Astrocyte of the cerebellum (primary cell): ENCODE results near the gene TMTC1.

ENCODE experiments used
- DNase-seq: peaks from one replicate; pipeline ENCODE4 v3.0.0-alpha.2; 2011; ENCODE audit warnings: low read depth
- H3K4me3 ChIP-seq: 2 replicates; pipeline ENCODE4 v1.5.1; 2011; ENCODE audit warnings: mild to moderate bottlenecking, low read depth, low read length, moderate library complexity
- in situ Hi-C: cut with HindIII; loops from 2 replicates; pipeline ENCODE4 v1.10.0; 2017; ENCODE audit warnings: low sequenced_read_pairs
- TF ChIP-seq, protein P1 (sequence below): IDR thresholded peaks from 2 replicates; pipeline ENCODE4 v1.5.1; 2012; ENCODE audit warnings: low read length, low read depth, moderate library complexity, mild to moderate bottlenecking; ENCODE audit errors: missing control alignments

The TMTC1 gene

DNA sequence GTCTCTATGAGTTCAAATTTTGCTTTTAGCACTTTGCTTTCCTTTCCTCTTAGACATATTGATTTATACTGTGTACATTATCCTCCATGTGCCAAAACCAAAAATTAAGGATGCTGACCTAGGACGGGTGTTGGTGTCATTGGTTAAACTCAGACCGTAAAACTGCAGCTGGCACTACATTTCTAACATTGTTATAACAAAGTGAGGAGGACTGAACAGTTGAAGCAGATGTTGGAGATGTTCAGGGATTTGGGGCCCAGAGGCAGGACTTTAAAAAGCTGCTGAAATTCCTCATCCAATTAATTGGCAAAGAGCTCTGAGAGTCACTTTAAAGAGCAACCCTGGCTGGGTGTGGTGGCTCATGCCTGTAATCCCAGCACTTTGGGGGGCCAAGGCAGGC is 72.4 kb downstream of the TMTC1 start:
- DNase-seq, result no peak
- in situ Hi-C loops, result no loop called here
- TF ChIP-seq, protein P1, sequence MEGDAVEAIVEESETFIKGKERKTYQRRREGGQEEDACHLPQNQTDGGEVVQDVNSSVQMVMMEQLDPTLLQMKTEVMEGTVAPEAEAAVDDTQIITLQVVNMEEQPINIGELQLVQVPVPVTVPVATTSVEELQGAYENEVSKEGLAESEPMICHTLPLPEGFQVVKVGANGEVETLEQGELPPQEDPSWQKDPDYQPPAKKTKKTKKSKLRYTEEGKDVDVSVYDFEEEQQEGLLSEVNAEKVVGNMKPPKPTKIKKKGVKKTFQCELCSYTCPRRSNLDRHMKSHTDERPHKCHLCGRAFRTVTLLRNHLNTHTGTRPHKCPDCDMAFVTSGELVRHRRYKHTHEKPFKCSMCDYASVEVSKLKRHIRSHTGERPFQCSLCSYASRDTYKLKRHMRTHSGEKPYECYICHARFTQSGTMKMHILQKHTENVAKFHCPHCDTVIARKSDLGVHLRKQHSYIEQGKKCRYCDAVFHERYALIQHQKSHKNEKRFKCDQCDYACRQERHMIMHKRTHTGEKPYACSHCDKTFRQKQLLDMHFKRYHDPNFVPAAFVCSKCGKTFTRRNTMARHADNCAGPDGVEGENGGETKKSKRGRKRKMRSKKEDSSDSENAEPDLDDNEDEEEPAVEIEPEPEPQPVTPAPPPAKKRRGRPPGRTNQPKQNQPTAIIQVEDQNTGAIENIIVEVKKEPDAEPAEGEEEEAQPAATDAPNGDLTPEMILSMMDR, result no peak
- no peak overlapping the region for H3K4me3 ChIP-seq

DNA sequence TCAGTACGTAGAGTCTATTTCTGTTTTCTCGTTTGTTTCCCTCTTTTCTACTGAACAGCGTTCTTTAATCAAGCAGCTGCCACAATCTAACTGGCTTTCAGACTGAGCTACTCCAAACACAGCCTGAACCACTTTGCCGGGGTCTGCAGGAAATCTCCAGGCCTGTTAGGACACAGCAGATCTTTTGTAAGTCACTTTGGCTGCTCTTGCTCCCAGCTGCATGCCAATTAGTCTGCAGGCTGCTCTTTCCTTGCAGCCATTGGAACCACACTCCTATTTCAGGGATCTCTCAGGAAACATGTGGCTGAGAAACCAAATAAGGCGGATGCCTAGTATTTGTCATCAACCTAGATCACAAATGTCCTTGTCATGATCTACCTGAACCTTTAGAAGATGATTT is 73.6 kb downstream of the TMTC1 start:
- no peak for DNase-seq
- H3K4me3 ChIP-seq, result no peak overlapping the region
- in situ Hi-C loops, result no loop called here
- TF ChIP-seq, protein P1, result no peak

DNA sequence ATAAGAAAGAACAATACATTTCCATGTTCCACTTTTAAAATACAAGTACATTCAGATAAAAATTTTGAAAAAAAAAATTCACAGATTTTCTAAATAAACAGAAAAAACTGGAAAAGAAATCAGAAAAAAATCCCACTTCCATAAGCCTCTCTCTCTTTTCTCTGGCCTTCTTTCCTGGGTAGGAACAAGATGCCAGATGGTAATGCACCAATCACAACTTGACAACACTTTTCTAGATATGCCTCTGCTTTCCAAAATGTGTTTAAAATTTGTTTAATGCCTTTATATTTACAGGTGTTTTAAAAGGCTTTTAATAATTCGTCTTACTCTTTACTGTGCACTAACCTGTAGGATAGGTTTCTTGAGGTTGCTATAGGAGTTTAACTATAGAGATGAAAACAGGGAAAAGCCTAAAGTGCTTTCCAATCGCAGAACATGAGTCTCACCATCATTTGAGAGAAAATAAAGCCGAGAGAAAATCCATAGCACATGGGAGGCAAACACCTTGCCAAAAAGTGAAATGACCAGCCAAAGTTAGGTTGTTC is 74.2 kb downstream of the TMTC1 start:
- TF ChIP-seq, protein P1, result no peak
- in situ Hi-C loops, result no loop called here
- no peak overlapping the region for H3K4me3 ChIP-seq
- no peak for DNase-seq

DNA sequence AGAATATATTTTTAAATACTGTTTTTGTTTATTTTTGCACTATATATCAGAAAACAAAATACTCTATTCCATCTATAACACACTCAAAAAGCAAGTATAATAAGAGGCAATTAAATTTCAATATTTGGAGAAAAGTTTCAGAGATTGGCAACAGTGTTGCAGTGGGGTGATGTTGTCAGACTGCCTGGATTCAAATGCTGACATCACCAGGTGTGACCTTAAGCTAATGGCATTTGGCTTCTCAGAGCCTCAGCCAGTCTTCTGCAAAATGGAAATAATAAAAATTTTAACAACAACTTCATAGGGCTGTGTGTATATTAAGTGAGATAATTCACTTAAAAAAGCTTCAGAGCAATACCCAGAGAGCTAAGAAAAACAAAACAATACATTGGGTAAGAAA is 74.7 kb downstream of the TMTC1 start:
- in situ Hi-C loops, result no loop called here
- no peak overlapping the region for H3K4me3 ChIP-seq
- DNase-seq, result no peak
- TF ChIP-seq, protein P1, result no peak

DNA sequence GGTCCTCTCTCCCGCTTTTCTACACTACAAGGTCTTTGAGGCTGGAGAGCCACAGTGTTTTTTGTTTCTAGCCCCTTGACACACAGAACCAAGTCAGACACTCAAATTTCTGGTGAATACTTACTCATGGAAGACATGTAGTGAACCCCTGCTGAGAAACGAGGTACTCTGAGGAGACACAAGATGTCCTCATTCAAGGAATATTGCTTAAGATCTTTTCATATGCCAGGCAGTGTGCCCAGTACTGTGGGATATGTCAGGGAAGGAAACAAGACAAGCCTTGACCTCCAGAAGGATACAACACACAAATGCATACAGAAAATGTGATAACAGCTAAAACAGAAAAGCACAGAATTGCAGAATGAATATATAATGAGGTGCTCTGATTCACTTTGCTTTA is 75.9 kb downstream of the TMTC1 start:
- TF ChIP-seq, protein P1, result no peak
- in situ Hi-C loops, result no loop called here
- DNase-seq, result no peak
- H3K4me3 ChIP-seq, result no peak overlapping the region

DNA sequence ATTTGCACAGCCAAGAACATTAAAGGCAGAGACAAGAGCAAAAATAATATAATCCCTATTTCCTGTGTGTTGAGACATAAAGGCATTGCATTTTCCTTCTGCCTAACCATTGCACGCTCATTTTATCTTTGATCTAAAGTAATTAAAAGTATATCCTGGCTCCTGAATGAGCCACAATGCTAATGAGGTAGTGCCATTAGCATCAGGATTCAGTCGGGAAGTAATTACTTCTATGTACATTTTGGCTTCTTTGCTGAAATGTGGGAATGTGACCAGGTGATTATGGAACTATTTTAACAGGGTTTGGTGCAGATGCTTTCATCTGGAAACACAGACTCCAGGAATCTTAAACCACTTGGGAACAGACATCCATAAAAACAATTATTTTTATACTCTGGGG is 77.4 kb downstream of the TMTC1 start:
- no peak for DNase-seq
- in situ Hi-C loops, result no loop called here
- TF ChIP-seq, protein P1, result no peak
- H3K4me3 ChIP-seq, result no peak overlapping the region
